GM18508 (cell line): ENCODE results near the gene SMIM7.
"Not testable (repeated sequence)": the region's sequence is repeated elsewhere in the genome, so short reads cannot be mapped to it uniquely, and the experiment has no call there.

Experiments used
- ATAC-seq: cut with Tn5 transposase; IDR thresholded peaks from one replicate; pipeline ENCODE4 v1.9.1; 2021; ENCODE audit warnings: moderate number of reproducible peaks; ENCODE audit not compliant: insufficient read depth, unreplicated experiment

Gene SMIM7

GRCh38 chr19:16659832-16660708 is at the start of gene SMIM7:
Gene SMIM7, minus strand, starts transcription at chr19:16660144. Its CDS starts 34 bp downstream, at chr19:16660110.
- ATAC-seq = peak; percentile 46

- ATAC-seq = no peak
These were observed 43.7 kb upstream of the SMIM7 start for GRCh38 chr19:16703677-16704076.

GRCh38 chr19:16702123-16702522 is 42.2 kb upstream of the SMIM7 start:
- ATAC-seq = no peak

GRCh38 chr19:16698914-16699313 is 39.0 kb upstream of the SMIM7 start:
- no peak for ATAC-seq

- ATAC-seq = no peak
These were observed 28.1 kb upstream of the SMIM7 start for GRCh38 chr19:16688084-16688483.

GRCh38 chr19:16684216-16684615 is 24.3 kb upstream of the SMIM7 start:
- ATAC-seq = no peak

GRCh38 chr19:16682539-16682938 is 22.6 kb upstream of the SMIM7 start:
- no peak for ATAC-seq

GRCh38 chr19:16679811-16680210 is 19.9 kb upstream of the SMIM7 start:
- no peak for ATAC-seq

GRCh38 chr19:16678498-16678897 is 18.6 kb upstream of the SMIM7 start:
- ATAC-seq = no peak

GRCh38 chr19:16677055-16677454 is 17.1 kb upstream of the SMIM7 start:
- ATAC-seq = no peak

GRCh38 chr19:16676101-16676798 is 16.3 kb upstream of the SMIM7 start:
- no peak for ATAC-seq

- ATAC-seq = not testable (repeated sequence)
These were observed 13.9 kb upstream of the SMIM7 start for GRCh38 chr19:16673839-16674238.

GRCh38 chr19:16673231-16673630 is 13.3 kb upstream of the SMIM7 start:
- ATAC-seq = no peak

- no peak for ATAC-seq
These were observed 11.8 kb upstream of the SMIM7 start for GRCh38 chr19:16671652-16672274.

- ATAC-seq = no peak
These were observed 10.3 kb upstream of the SMIM7 start for GRCh38 chr19:16670291-16670690.

- ATAC-seq = not testable (repeated sequence)
These were observed 8.8 kb upstream of the SMIM7 start for GRCh38 chr19:16668702-16669101.

- ATAC-seq = no peak
These were observed 8.2 kb upstream of the SMIM7 start for GRCh38 chr19:16668176-16668575.

GRCh38 chr19:16661480-16662034 is 1.6 kb upstream of the SMIM7 start:
- ATAC-seq = no peak

GRCh38 chr19:16660763-16661479 is 977 bp upstream of the SMIM7 start, which contains the start of gene TMEM38A:
Gene TMEM38A, plus strand, starts transcription at chr19:16661139. Its CDS starts 79 bp downstream, at chr19:16661218.
- ATAC-seq = no peak

- no peak for ATAC-seq
These were observed 496 bp downstream of the SMIM7 start for GRCh38 chr19:16659464-16659831.
